BE2C (cell line): Measurements from ENCODE around the gene BICDL2.
"Not testable (repeated sequence)": the region's sequence is repeated elsewhere in the genome, so short reads cannot be mapped to it uniquely, and the experiment has no call there.

Source experiments
- DNase-seq: peaks from one replicate; pipeline ENCODE4 v3.0.0-alpha.2; 2020
- H3K27me3 ChIP-seq: fragments of 250-450 bp; sonication (Bioruptor Pico); 2 replicates; pipeline ENCODE4 v1.5.1; 2020; ENCODE audit warnings: mild to moderate bottlenecking
- H3K36me3 ChIP-seq: fragments of 250-450 bp; sonication (Bioruptor Pico); 2 replicates; pipeline ENCODE4 v1.5.1; 2020; ENCODE audit warnings: mild to moderate bottlenecking
- H3K4me1 ChIP-seq: fragments of 250-450 bp; sonication (Bioruptor Pico); 2 replicates; pipeline ENCODE4 v1.5.1; 2020
- H3K4me3 ChIP-seq: 2 replicates; pipeline ENCODE4 v1.5.1; 2011; ENCODE audit warnings: low read depth, low read length
- H3K9me3 ChIP-seq: fragments of 250-450 bp; sonication (Bioruptor Pico); 2 replicates; pipeline ENCODE4 v1.5.1; 2020
- CTCF ChIP-seq: IDR thresholded peaks from 2 replicates; pipeline ENCODE4 v1.5.1; 2012; ENCODE audit warnings: mild to moderate bottlenecking, low read depth, low read length

BICDL2 gene

GRCh38 chr16:3059041-3059722 is 22.4 kb upstream of the BICDL2 start:
- H3K9me3 ChIP-seq, result no peaks in the 10 kb centered on the region

GRCh38 chr16:3058139-3059030 is 21.6 kb upstream of the BICDL2 start:
- Histone ChIP-seq H3K4me1 (no peaks in the 10 kb centered on the region), H3K4me3 (peak overlapping the region; percentile 76), H3K36me3 (no peaks in the 10 kb centered on the region), H3K27me3 (peaks cover 4% of the 10 kb centered on the region; the same call in 1 of the 2 replicates), H3K9me3 (no peaks in the 10 kb centered on the region)
- no peak for TF ChIP-seq CTCF
- peak; percentile 49 for DNase-seq

More at GRCh38 chr16:3059041-3059722, 22.4 kb upstream of the BICDL2 start:
- H3K4me3 ChIP-seq, result peak overlapping the region; percentile 76
- H3K36me3 ChIP-seq, result no peaks in the 10 kb centered on the region
- H3K4me1 ChIP-seq, result no peaks in the 10 kb centered on the region
- DNase-seq, result peak; percentile 92
- peak; percentile 51 for TF ChIP-seq CTCF
- peaks cover 4% of the 10 kb centered on the region; the same call in 1 of the 2 replicates for H3K27me3 ChIP-seq

GRCh38 chr16:3057181-3058138 is 20.7 kb upstream of the BICDL2 start:
- no peaks in the 10 kb centered on the region for H3K36me3 ChIP-seq
- peaks cover 4% of the 10 kb centered on the region; the same call in 1 of the 2 replicates for H3K27me3 ChIP-seq
- no peak for DNase-seq
- no peaks in the 10 kb centered on the region for H3K4me1 ChIP-seq
- TF ChIP-seq CTCF, result no peak
- no peaks in the 10 kb centered on the region for H3K9me3 ChIP-seq
- H3K4me3 ChIP-seq, result no peak overlapping the region

GRCh38 chr16:3056336-3057180 is 19.8 kb upstream of the BICDL2 start:
- H3K4me3 ChIP-seq, result no peak overlapping the region
- H3K27me3 ChIP-seq, result peaks cover 4% of the 10 kb centered on the region; the same call in 1 of the 2 replicates
- H3K36me3 ChIP-seq, result no peaks in the 10 kb centered on the region
- TF ChIP-seq CTCF, result no peak
- no peaks in the 10 kb centered on the region for H3K9me3 ChIP-seq
- no peaks in the 10 kb centered on the region for H3K4me1 ChIP-seq
- DNase-seq, result no peak

- not testable (repeated sequence) for H3K4me3 ChIP-seq, H3K9me3 ChIP-seq, DNase-seq, H3K4me1 ChIP-seq, H3K36me3 ChIP-seq
- H3K27me3 ChIP-seq, result peaks cover 12% of the 10 kb centered on the region
Observed at GRCh38 chr16:3055734-3056115, 19.0 kb upstream of the BICDL2 start.
